BJ (cell line): ENCODE results near the gene PRDM16. TPM values are rescaled to one million over a fixed set of nuclear protein-coding genes. Genes with fewer than 3 reads are reported as not detected.

Experiments
- CTCF ChIA-PET: fragments of 350-600 bp; formaldehyde crosslinking; extraction: SDS; loops from one replicate; lab custom pipeline; 2021; ENCODE audit warnings: antibody characterized with exemption, inconsistent platforms; lab: Yijun Ruan, JAX
- POLR2A ChIA-PET: fragments of 300-600 bp; sonication (Branson Sonifier 250); formaldehyde crosslinking; extraction: SDS; loops from one replicate; lab custom pipeline; 2021; ENCODE audit warnings: antibody characterized with exemption; lab: Charles Lee
- DNase-seq: peaks from one replicate; pipeline ENCODE4 v3.0.0-alpha.2; 2011; ENCODE audit warnings: low read depth
- H3K27me3 ChIP-seq: 2 replicates; pipeline ENCODE4 v1.6.0; 2011; ENCODE audit warnings: low read length; ENCODE audit not compliant: control insufficient read depth, insufficient read depth
- H3K36me3 ChIP-seq: 2 replicates; pipeline ENCODE4 v1.5.1; 2011; ENCODE audit warnings: low read length; ENCODE audit not compliant: control insufficient read depth, insufficient read depth
- H3K4me3 ChIP-seq: 2 replicates; pipeline ENCODE4 v1.5.1; 2011; ENCODE audit warnings: low read depth, mild to moderate bottlenecking, control low read depth, low read length
- polyA plus RNA-seq: library from polyadenylated mRNA; depleted of rRNA; stranded (reverse); fragments of >200 nt; gene quantifications from 2 replicates; pipeline ENCODE4 v1.2.3, GENCODE V29; 2011
- TF ChIP-seq, protein P1 (sequence below): IDR thresholded peaks from 2 replicates; pipeline ENCODE4 v1.5.1; 2011; ENCODE audit warnings: low read depth, mild to moderate bottlenecking, control low read depth, inconsistent platforms, low read length, moderate library complexity; ENCODE audit not compliant: insufficient read depth

Gene PRDM16
- polyA plus RNA-seq, 1 experiment = 0.02 TPM

DNA sequence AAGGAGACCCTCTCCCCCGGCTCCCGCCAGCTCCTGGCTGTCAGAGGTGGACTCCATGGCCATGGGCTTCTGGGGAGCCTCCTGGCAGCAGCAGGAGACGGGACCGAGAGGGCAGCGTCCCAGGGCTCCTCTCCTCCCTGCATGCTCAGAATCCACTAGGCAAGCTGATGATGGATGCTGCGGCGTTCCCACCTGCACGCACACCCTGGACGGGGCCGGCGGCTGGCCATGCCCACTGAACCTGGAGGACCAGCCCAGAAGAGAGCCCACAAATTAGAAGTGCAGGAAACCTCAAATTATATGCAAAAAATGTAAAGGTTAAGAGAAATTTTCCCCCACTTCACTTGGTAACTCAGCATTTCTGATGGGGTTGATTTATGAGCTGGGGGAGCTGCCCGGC, 308.2 kb downstream of the PRDM16 start:
- Histone ChIP-seq H3K36me3 (no peaks in the 10 kb centered on the region), H3K4me3 (no peak overlapping the region), H3K27me3 (no peaks in the 10 kb centered on the region; the same call in none of the 2 replicates)
- DNase-seq = no peak
- ChIA-PET POLR2A (no interaction called here), CTCF (no interaction called here)
- TF ChIP-seq, protein P1, sequence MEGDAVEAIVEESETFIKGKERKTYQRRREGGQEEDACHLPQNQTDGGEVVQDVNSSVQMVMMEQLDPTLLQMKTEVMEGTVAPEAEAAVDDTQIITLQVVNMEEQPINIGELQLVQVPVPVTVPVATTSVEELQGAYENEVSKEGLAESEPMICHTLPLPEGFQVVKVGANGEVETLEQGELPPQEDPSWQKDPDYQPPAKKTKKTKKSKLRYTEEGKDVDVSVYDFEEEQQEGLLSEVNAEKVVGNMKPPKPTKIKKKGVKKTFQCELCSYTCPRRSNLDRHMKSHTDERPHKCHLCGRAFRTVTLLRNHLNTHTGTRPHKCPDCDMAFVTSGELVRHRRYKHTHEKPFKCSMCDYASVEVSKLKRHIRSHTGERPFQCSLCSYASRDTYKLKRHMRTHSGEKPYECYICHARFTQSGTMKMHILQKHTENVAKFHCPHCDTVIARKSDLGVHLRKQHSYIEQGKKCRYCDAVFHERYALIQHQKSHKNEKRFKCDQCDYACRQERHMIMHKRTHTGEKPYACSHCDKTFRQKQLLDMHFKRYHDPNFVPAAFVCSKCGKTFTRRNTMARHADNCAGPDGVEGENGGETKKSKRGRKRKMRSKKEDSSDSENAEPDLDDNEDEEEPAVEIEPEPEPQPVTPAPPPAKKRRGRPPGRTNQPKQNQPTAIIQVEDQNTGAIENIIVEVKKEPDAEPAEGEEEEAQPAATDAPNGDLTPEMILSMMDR = no peak

DNA sequence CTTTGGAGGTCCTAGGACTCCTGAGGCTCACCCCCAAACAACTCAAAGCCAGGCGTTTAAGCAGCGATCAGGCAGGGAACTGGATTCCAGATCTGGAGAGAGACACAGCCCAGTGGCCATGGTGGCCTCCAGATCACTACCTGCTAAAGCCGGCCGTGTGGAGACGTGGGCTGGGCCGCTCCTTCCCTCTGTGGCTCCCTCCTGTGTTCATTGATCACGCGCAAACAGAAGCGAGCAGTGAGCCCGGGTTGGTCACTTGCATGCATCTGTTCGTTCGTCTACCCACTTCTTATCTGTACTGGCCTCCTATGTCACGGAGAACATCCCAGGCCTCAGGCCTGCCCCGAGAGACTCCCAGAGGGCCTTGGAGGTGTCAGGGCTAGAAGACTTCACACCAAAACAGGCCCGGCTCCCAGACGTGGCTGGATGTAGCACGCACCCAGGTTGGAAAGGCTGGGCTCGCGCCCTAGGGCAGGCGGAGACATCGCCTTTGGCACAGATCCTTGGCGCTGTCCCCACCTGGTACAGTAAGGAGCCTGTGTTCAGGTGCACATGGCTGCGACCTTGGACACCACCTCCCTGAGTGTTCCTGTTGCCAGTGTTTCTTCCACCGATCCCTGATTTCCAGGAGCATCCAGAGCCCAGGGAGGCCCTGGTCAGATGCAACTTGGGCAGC, 308.7 kb downstream of the PRDM16 start:
- ChIA-PET POLR2A (no interaction called here), CTCF (no interaction called here)
- Histone ChIP-seq H3K27me3 (no peaks in the 10 kb centered on the region; the same call in none of the 2 replicates), H3K36me3 (no peaks in the 10 kb centered on the region), H3K4me3 (no peak overlapping the region)
- TF ChIP-seq, protein P1 = no peak
- no peak for DNase-seq

DNA sequence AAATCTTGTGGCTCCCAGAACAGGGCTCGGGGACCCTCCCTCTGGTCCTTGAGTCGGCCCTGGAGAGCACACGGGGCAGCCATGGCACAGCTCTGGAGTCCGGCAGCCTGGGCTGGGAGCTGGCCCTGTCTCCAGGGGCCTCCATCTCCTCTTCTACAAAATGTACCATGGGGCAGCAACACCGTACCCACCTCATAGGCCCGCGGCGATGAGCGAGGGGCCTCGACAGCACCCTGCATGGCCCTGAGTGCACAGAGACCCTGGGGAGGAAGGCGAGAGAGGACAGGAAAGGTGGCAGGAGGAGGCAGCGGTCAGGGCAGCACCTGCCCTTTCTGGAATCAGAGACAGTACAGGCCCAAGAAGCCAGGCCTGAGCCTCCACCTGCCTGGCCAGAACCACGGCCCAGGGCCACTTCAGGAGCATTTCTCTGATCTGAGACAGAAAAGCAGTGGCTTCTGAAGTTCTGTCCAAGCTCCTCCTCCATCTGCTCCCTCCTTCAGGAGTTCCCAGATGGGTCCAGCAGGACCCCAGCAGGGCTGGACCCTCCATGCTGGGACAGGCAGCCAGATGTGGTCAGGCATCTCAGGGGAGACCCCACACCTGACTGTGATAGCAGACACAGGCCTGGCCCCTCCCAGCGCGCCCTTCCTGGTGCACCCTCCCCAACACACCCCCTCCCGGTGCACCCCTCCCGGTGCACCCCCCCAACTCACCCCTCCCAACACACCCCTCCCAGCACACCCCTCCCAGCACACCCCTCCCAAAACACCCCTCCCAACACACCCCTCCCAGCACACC, 309.6 kb downstream of the PRDM16 start:
- TF ChIP-seq, protein P1 = no peak
- no peaks in the 10 kb centered on the region for H3K36me3 ChIP-seq
- POLR2A ChIA-PET = no interaction called here
- CTCF ChIA-PET = no interaction called here
- no peaks in the 10 kb centered on the region for H3K27me3 ChIP-seq
- H3K4me3 ChIP-seq = no peak overlapping the region
- no peak for DNase-seq

DNA sequence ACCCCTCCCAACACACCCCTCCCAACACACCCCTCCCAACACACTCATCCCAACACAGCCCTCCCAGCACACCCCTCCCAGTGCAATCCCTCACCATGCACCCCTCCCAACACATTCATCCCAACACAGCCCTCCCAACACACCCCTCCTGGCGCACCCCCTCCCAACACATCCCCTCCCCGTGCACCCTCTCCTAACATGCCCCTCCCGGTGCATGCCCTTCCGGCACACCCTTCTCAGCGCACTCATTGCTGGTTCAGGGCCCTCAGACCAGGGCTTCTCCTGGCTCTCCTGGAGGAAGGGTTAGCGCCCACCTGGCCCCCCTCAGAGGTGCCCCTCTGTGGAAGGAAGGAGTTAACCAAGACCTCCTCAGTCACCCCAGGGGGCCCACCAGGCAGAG, 310.9 kb downstream of the PRDM16 start:
- peaks cover 2% of the 10 kb centered on the region; the same call in 1 of the 2 replicates for H3K27me3 ChIP-seq
- ChIA-PET POLR2A (no interaction called here), CTCF (interaction anchor here (0.7 kb wide), 1 partner anchor 291 kb away, joined by 3 read pairs; no protein-coding TSS in a partner anchor)
- no peak for DNase-seq
- TF ChIP-seq, protein P1 = no peak
- H3K36me3 ChIP-seq = no peaks in the 10 kb centered on the region
- no peak overlapping the region for H3K4me3 ChIP-seq

DNA sequence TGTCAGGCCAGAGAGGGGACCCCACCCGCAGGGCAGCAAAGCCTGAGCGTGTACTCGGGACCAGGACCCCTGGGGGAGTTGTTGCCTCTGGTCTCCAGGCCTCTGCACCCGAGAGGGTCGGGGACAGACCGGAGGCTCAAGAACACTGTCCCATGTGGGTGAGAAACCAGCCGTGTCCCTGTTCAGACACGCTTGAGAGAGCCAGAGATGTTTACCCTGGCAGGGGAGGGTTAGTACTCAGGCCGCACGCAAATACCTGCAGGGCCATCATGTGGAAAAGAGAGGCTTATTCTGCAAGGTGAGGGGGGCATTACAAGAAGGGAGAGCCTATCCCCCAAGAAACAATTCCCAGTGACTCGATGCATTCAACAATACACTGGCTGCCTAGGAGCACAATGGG, 311.5 kb downstream of the PRDM16 start:
- Histone ChIP-seq H3K27me3 (peaks cover 2% of the 10 kb centered on the region; the same call in 1 of the 2 replicates), H3K36me3 (no peaks in the 10 kb centered on the region), H3K4me3 (no peak overlapping the region)
- CTCF ChIA-PET = interaction anchor here (0.7 kb wide), 1 partner anchor 292 kb away, joined by 3 read pairs; no protein-coding TSS in a partner anchor
- POLR2A ChIA-PET = no interaction called here
- TF ChIP-seq, protein P1 = no peak
- DNase-seq = no peak
